Activated CD8-positive, alpha-beta T cell treated with anti-CD3 and anti-CD28 coated beads, Interleukin-2, amount 10 ng/mL, durations not matched to agents 7 days and 5 days (primary cell): ENCODE results near the gene ECI2. TPM values are rescaled to one million over a fixed set of nuclear protein-coding genes. Genes with fewer than 3 reads are reported as not detected.

ENCODE experiments used
- ATAC-seq: fragments of 150-1000 bp; cut with Tn5 transposase; one replicate; pipeline ENCODE4 v1.10.0; 2021; ENCODE audit warnings: moderate library complexity
- CTCF ChIA-PET: fragments of 350-600 bp; sonication (Branson Sonifier 250); formaldehyde crosslinking; loops from one replicate; lab custom pipeline; 2021; ENCODE audit warnings: antibody characterized with exemption; lab: Charles Lee
- POLR2A ChIA-PET: fragments of 350-600 bp; sonication (Branson Sonifier 250); formaldehyde crosslinking; loops from one replicate; lab custom pipeline; 2021; ENCODE audit warnings: antibody characterized with exemption; lab: Charles Lee
- DNase-seq: peaks from one replicate; pipeline ENCODE4 v3.0.0-alpha.2; 2020
- H3K27ac Mint-ChIP-seq: one replicate; pipeline ENCODE4 v1.8.0; 2021; ENCODE audit warnings: mild to moderate bottlenecking, mixed read lengths
- H3K27me3 Mint-ChIP-seq: one replicate; pipeline ENCODE4 v1.8.0; 2021; ENCODE audit warnings: low read depth, mixed read lengths
- H3K36me3 Mint-ChIP-seq: one replicate; pipeline ENCODE4 v1.8.0; 2021; ENCODE audit warnings: low read depth, mixed read lengths
- H3K4me1 Mint-ChIP-seq: one replicate; pipeline ENCODE4 v1.8.0; 2021; ENCODE audit warnings: low read depth, mixed read lengths
- H3K4me3 Mint-ChIP-seq: one replicate; pipeline ENCODE4 v1.8.0; 2021; ENCODE audit warnings: mild to moderate bottlenecking, mixed read lengths
- H3K9me3 Mint-ChIP-seq: one replicate; pipeline ENCODE4 v1.8.0; 2022; ENCODE audit warnings: mixed read lengths; ENCODE audit not compliant: insufficient read depth
- total RNA-seq, 2 experiments: library from RNA; stranded (reverse); gene quantifications; one replicate each; pipeline ENCODE4 v1.2.3, GENCODE V29; 2021

Gene ECI2
- total RNA-seq, 2 experiments from 2014 or later, result 41.1 to 42.0 TPM

GRCh38 chr6:4066029-4066755 lies 69.2 kb downstream of the ECI2 start:
- H3K36me3 Mint-ChIP-seq, result peaks cover 40% of the 10 kb centered on the region
- DNase-seq (no peak), ATAC-seq (no peak)
- H3K9me3 Mint-ChIP-seq, result no peaks in the 10 kb centered on the region
- CTCF ChIA-PET, result no interaction called here
- no peak overlapping the region for H3K4me3 Mint-ChIP-seq
- no peaks in the 10 kb centered on the region for H3K4me1 Mint-ChIP-seq
- peaks cover 7% of the 10 kb centered on the region for H3K27me3 Mint-ChIP-seq
- POLR2A ChIA-PET, result no interaction called here
- H3K27ac Mint-ChIP-seq, result no peak overlapping the region

Other genes with a start within 250 kb of the ECI2 start
- not detected for gene FAM217A, start 56.4 kb downstream of the ECI2 start, total RNA-seq